A549 (cell line): Measurements from ENCODE around the gene SPSB3. TPM values are rescaled to one million over a fixed set of nuclear protein-coding genes. Genes with fewer than 3 reads are reported as not detected.

Experiments used
- ATAC-seq, 2 experiments: fragments of 200-7000 bp in 1 of 2; fragments of >200 bp in 1 of 2; cut with Nextera tagmentation in 1 of 2; cut with Tn5 transposase in 1 of 2; 3 replicates each; pipeline versions ENCODE4 v1.8.0 to v1.9.1; 2018 to 2020; ENCODE audit warnings: mild to moderate bottlenecking in 1 of 2, moderate library complexity in 1 of 2
- CTCF ChIA-PET: fragments of 300-600 bp; sonication (Branson Sonifier 250); formaldehyde crosslinking; extraction: SDS; loops from one replicate; lab custom pipeline; 2021; ENCODE audit warnings: antibody characterized with exemption, inconsistent platforms; lab: Yijun Ruan, JAX
- POLR2A ChIA-PET: fragments of 350-600 bp; formaldehyde crosslinking; extraction: SDS; loops from one replicate; lab custom pipeline; 2021; ENCODE audit warnings: antibody characterized with exemption, inconsistent platforms; lab: Yijun Ruan, JAX
- DNase-seq, 2 experiments: peaks; one replicate each; pipeline versions ENCODE4 v3.0.0 to v3.0.0-alpha.2; 2011 to 2016; ENCODE audit warnings: low read depth in 1 of 2, low spot score in 1 of 2
- FAIRE-seq: peaks from 2 replicates; lab custom pipeline; 2011; peaks lifted over from hg19 to GRCh38; lab: Jason Lieb, UNC
- H3K27ac ChIP-seq, 2 experiments: fragments of >200 bp; sonication (Bioruptor Twin); formaldehyde crosslinking; 3 replicates each; pipeline ENCODE4 v1.5.1; 2016 to 2017
- H3K4me1 ChIP-seq: fragments of >200 bp; sonication (Bioruptor Twin); formaldehyde crosslinking; 3 replicates; pipeline ENCODE4 v1.6.1; 2016
- H3K4me2 ChIP-seq: fragments of >200 bp; sonication (Bioruptor Twin); formaldehyde crosslinking; 3 replicates; pipeline ENCODE4 v1.6.1; 2016
- H3K4me3 ChIP-seq: fragments of >200 bp; sonication (Bioruptor Twin); formaldehyde crosslinking; 3 replicates; pipeline ENCODE4 v1.5.1; 2016
- H3K9me3 ChIP-seq: fragments of >200 bp; sonication (Bioruptor Twin); formaldehyde crosslinking; 3 replicates; pipeline ENCODE4 v1.6.1; 2016
- CBX8 ChIP-seq: fragments of 200-600 bp; sonication (generic); IDR thresholded peaks from 2 replicates; pipeline ENCODE4 v1.6.1; 2016
- ESRRA ChIP-seq: fragments of 150-350 bp; IDR thresholded peaks from 2 replicates; pipeline ENCODE4 v1.6.1; 2014; ENCODE audit warnings: mild to moderate bottlenecking, low read length, borderline replicate concordance
- FOSB ChIP-seq: fragments of 250-450 bp; sonication (Bioruptor Pico); IDR thresholded peaks from 2 replicates; pipeline ENCODE4 v1.5.0; 2020; ENCODE audit warnings: mild to moderate bottlenecking, moderate library complexity
- FOSL2 ChIP-seq, 2 experiments: fragments of 450-650 bp in 1 of 2; fragments of >200 bp in 1 of 2; sonication (Bioruptor Twin) in 1 of 2; formaldehyde crosslinking; IDR thresholded peaks; 2 replicates each; pipeline versions ENCODE4 v1.5.0 to v1.6.1; 2016 to 2020; ENCODE audit warnings: mild to moderate bottlenecking in 1 of 2, moderate library complexity in 1 of 2
- HDAC2 ChIP-seq: fragments of 200-600 bp; sonication (generic); IDR thresholded peaks from 2 replicates; pipeline ENCODE4 v1.6.1; 2016
- HEYL ChIP-seq: fragments of 250-450 bp; sonication (Bioruptor Pico); IDR thresholded peaks from 2 replicates; pipeline ENCODE4 v1.8.0; 2021; ENCODE audit warnings: mild to moderate bottlenecking, moderate library complexity
- HOXA7 ChIP-seq: fragments of 250-450 bp; sonication (Bioruptor Pico); IDR thresholded peaks from 2 replicates; pipeline ENCODE4 v1.5.0; 2020; ENCODE audit warnings: mild to moderate bottlenecking, moderate library complexity
- HOXB13 ChIP-seq: fragments of 250-450 bp; sonication (Bioruptor Pico); IDR thresholded peaks from 2 replicates; pipeline ENCODE4 v1.5.0; 2020; ENCODE audit warnings: low read depth, mild to moderate bottlenecking, moderate library complexity
- JUN ChIP-seq, 2 experiments: fragments of >200 bp; sonication (Bioruptor Twin); formaldehyde crosslinking; IDR thresholded peaks; 2 replicates in 1 of 2; 3 replicates in 1 of 2; pipeline ENCODE4 v1.6.1; 2016 to 2017
- JUNB ChIP-seq: fragments of >200 bp; sonication (Bioruptor Twin); formaldehyde crosslinking; IDR thresholded peaks from 2 replicates; pipeline ENCODE4 v1.6.1; 2016
- KDM1A ChIP-seq: fragments of 200-600 bp; sonication (generic); IDR thresholded peaks from 2 replicates; pipeline ENCODE4 v1.6.1; 2016; ENCODE audit warnings: low read depth, mild to moderate bottlenecking
- POLR2AphosphoS2 ChIP-seq: conservative IDR thresholded peaks from 2 replicates; pipeline ENCODE4 v1.6.1; 2012; ENCODE audit warnings: low read length, improper control_type of control experiment, inconsistent platforms
- RCOR1 ChIP-seq: fragments of 150-350 bp; IDR thresholded peaks from 2 replicates; pipeline ENCODE4 v1.6.1; 2014; ENCODE audit warnings: antibody characterized with exemption, low read length, low read depth
- REST ChIP-seq: fragments of 200-600 bp; sonication (generic); IDR thresholded peaks from 2 replicates; pipeline ENCODE4 v1.6.1; 2016; ENCODE audit warnings: antibody characterized with exemption, mild to moderate bottlenecking, moderate library complexity
- RFX5 ChIP-seq: fragments of 450-650 bp; IDR thresholded peaks from 2 replicates; pipeline ENCODE4 v1.7.1; 2014; ENCODE audit warnings: antibody characterized with exemption, mild to moderate bottlenecking, moderate library complexity
- SMC3 ChIP-seq: fragments of >200 bp; sonication (Bioruptor Twin); formaldehyde crosslinking; IDR thresholded peaks from 3 replicates; pipeline ENCODE4 v1.6.1; 2018; ENCODE audit warnings: inconsistent platforms
- TFCP2L1 ChIP-seq: fragments of 250-450 bp; sonication (Bioruptor Pico); IDR thresholded peaks from 2 replicates; pipeline ENCODE4 v1.5.0; 2021; ENCODE audit warnings: mild to moderate bottlenecking
- ZC3H11A ChIP-seq: fragments of 450-650 bp; IDR thresholded peaks from 2 replicates; pipeline ENCODE4 v1.6.1; 2014; ENCODE audit warnings: antibody characterized with exemption, mild to moderate bottlenecking
- ZFP36 ChIP-seq: fragments of 450-650 bp; IDR thresholded peaks from 2 replicates; pipeline ENCODE4 v1.6.1; 2014; ENCODE audit warnings: borderline replicate concordance; ENCODE audit not compliant: partially characterized antibody
- ZNF302 ChIP-seq: fragments of 250-450 bp; sonication (Bioruptor Pico); IDR thresholded peaks from 2 replicates; pipeline ENCODE4 v1.9.0; 2021; ENCODE audit warnings: inconsistent platforms, mild to moderate bottlenecking, moderate library complexity
- WGBS: methylation state at CpG from one replicate; pipeline ENCODE4 v1.1.6; 2017; ENCODE audit errors: missing lambda C conversion rate; 5-methylcytosine and 5-hydroxymethylcytosine counted together
- polyA plus RNA-seq, 4 experiments: library from polyadenylated mRNA; depleted of rRNA in 3 of 4; stranded (reverse); fragments of >200 nt; fragmentation: RNase III in 1 of 4; extraction: RNeasy Plus Mini Kit Qiagen cat#74134 plus additional on column Dnase treatment in 1 of 4; gene quantifications; 2 replicates in 3 of 4; 3 replicates in 1 of 4; pipeline ENCODE4 v1.2.3, GENCODE V29; 2011 to 2017
- TF ChIP-seq, protein P1 (sequence below): fragments of >200 bp; sonication (Bioruptor Twin); formaldehyde crosslinking; IDR thresholded peaks from 3 replicates; pipeline ENCODE4 v1.5.1; 2016

The SPSB3 gene
- polyA plus RNA-seq, 2 of the 4 experiments (the other 2 are of a cell fraction) = 9.2 to 14.6 TPM

DNA sequence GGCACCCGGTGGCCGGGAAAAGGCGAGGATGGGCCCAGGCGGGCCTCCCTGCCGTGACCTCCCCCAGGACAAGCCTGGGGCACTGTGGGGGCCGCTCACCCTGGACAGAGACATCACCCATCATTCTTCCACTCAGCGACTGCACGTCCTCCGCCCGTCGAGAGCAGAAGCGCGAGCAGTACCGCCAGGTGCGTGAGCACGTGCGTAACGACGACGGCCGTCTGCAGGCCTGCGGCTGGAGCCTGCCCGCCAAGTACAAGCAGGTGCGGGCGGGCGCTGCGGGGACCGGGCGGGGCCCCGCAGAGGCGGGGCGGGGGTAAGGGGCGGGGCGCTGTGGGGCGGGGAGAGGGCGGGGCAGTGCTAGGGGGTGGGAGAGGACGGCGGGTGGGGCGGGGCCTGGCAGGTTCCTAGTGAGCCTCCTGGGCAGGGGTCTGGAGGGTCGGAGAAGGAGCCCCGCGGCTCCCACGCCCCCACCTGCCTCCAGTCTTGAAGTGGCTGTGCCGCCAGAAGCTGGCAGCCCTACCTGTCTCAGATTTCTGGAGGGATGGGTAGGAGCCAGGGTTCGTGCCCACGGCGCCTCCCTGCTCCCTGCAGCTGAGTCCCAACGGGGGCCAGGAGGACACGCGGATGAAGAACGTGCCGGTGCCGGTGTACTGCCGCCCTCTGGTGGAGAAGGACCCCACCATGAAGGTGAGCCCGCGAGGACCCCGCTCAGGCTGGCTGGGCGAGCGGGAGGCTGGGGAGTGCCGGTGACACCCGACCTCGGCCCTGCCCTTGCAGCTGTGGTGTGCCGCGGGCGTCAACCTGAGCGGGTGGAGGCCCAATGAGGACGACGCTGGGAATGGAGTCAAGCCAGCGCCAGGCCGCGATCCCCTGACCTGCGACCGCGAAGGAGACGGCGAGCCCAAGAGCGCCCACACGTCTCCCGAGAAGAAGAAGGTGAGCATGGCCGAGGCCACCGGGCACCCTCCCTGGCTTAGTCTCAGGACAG lies 18.6 kb downstream of the SPSB3 start (continued):
- TF ChIP-seq TFCP2L1 (CRISPR knock-in tag) = no peak
- no peak for TF ChIP-seq ESRRA

GRCh38 chr16:1762879-1763520 lies 19.4 kb downstream of the SPSB3 start:
- POLR2A ChIA-PET = interaction anchor here (1.1 to 1.9 kb wide), 2 partner anchors 57 to 71 kb away, joined by 3 to 6 read pairs; partner anchors contain the start of gene MAPK8IP3

DNA sequence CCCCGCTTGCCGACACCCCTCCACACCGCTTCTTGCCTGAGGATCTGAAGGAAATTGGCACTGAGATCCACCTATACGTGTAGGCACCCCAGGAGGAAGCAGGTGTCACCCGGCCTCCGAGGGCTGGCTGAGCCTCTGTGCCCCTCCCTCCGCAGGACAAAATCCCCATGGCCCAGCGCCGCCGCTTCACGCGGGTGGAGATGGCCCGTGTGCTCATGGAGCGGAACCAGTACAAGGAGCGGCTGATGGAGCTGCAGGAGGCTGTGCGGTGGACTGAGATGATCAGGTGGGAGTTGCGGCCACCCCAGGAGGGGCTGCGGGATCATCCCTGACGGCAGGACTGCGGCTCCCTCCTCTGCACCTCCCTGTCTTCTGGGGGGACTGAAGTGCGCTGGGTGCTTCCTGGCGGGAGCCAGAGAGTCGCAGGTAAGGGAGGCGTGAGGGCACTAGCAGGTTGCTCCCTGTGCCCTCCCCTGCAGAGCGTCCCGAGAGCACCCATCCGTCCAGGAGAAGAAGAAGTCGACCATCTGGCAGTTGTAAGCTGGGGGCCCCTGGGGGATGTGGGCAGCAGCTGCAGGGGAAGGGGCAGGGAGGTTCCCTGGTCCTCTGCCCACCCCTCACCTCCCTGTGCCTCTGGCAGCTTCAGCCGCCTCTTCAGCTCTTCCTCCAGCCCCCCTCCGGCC lies 20.0 kb downstream of the SPSB3 start:
- WGBS = 93% methylated on average over 30 of the region's 30 CpGs
- FAIRE-seq = no peak
- no peak for ATAC-seq
- TF ChIP-seq HOXB13 (CRISPR knock-in tag) (no peak), RFX5 (no peak), FOSL2 (IDR thresholded peaks at IDR 0.05) (no peak), FOSL2 (CRISPR knock-in tag; IDR thresholded peaks at IDR 0.05) (no peak), POLR2AphosphoS2 (no peak), ZFP36 (no peak), JUN (IDR thresholded peaks at IDR 0.05) (no peak), RCOR1 (no peak), HDAC2 (no peak), KDM1A (no peak), SMC3 (no peak), ZC3H11A (no peak), HEYL (CRISPR knock-in tag) (no peak), HOXA7 (CRISPR knock-in tag) (no peak)
- TF ChIP-seq, protein P1, sequence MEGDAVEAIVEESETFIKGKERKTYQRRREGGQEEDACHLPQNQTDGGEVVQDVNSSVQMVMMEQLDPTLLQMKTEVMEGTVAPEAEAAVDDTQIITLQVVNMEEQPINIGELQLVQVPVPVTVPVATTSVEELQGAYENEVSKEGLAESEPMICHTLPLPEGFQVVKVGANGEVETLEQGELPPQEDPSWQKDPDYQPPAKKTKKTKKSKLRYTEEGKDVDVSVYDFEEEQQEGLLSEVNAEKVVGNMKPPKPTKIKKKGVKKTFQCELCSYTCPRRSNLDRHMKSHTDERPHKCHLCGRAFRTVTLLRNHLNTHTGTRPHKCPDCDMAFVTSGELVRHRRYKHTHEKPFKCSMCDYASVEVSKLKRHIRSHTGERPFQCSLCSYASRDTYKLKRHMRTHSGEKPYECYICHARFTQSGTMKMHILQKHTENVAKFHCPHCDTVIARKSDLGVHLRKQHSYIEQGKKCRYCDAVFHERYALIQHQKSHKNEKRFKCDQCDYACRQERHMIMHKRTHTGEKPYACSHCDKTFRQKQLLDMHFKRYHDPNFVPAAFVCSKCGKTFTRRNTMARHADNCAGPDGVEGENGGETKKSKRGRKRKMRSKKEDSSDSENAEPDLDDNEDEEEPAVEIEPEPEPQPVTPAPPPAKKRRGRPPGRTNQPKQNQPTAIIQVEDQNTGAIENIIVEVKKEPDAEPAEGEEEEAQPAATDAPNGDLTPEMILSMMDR = no peak
- Histone ChIP-seq H3K4me2 (no peak overlapping the region), H3K27ac (no peak overlapping the region), H3K9me3 (no peaks in the 10 kb centered on the region), H3K4me1 (no peaks in the 10 kb centered on the region), H3K4me3 (no peak overlapping the region)
- CTCF ChIA-PET = interaction anchor here (1.3 to 8.5 kb wide), 3 partner anchors 12 to 55 kb away, joined by 3 to 56 read pairs (median 15); partner anchors contain the start of gene MAPK8IP3
- DNase-seq = no peak
- POLR2A ChIA-PET = no interaction called here

More at GRCh38 chr16:1762879-1763520, 19.4 kb downstream of the SPSB3 start:
- Histone ChIP-seq H3K27ac (no peak overlapping the region), H3K4me1 (no peaks in the 10 kb centered on the region), H3K9me3 (no peaks in the 10 kb centered on the region), H3K4me2 (no peak overlapping the region), H3K4me3 (no peak overlapping the region)
- no peak for FAIRE-seq
- CTCF ChIA-PET = interaction anchor here (1.0 to 8.5 kb wide), 13 partner anchors 9 to 330 kb away, joined by 3 to 56 read pairs (median 5); partner anchors contain the start of genes EME2, IGFALS, MAPK8IP3 and MRPS34
- ATAC-seq = no peak
- no peak for TF ChIP-seq FOSL2 (IDR thresholded peaks at IDR 0.05)
- TF ChIP-seq FOSL2 (CRISPR knock-in tag; IDR thresholded peaks at IDR 0.05) = no peak
- no peak for TF ChIP-seq FOSB
- no peak for TF ChIP-seq KDM1A
- no peak for TF ChIP-seq ZFP36
- no peak for TF ChIP-seq JUNB
- no peak for TF ChIP-seq ZNF302
- no peak for TF ChIP-seq POLR2AphosphoS2
- no peak for TF ChIP-seq CBX8
- no peak for TF ChIP-seq REST
- WGBS = 90% methylated on average over 8 of the region's 24 CpGs
- DNase-seq = no peak
